Nephron (organoid): ENCODE data around the gene CFAP46.
"Not testable (repeated sequence)": the region's sequence is repeated elsewhere in the genome, so short reads cannot be mapped to it uniquely, and the experiment has no call there.

Experiments used
- H3K27ac Mint-ChIP-seq, 3 experiments: 2 replicates each; pipeline ENCODE4 v1.8.0; 2020; ENCODE audit warnings: mixed read lengths in 3 of 3, mild to moderate bottlenecking in 2 of 3, moderate library complexity in 1 of 3
- H3K27me3 Mint-ChIP-seq: 2 replicates; pipeline ENCODE4 v1.8.0; 2021; ENCODE audit warnings: low read depth, mild to moderate bottlenecking, moderate library complexity, mixed read lengths
- H3K36me3 Mint-ChIP-seq: 2 replicates; pipeline ENCODE4 v1.8.0; 2020; ENCODE audit warnings: low read depth, mixed read lengths
- H3K4me1 Mint-ChIP-seq: 2 replicates; pipeline ENCODE4 v1.8.0; 2020; ENCODE audit warnings: mixed read lengths
- H3K4me3 Mint-ChIP-seq, 3 experiments: 2 replicates each; pipeline ENCODE4 v1.8.0; 2020; ENCODE audit warnings: mild to moderate bottlenecking in 3 of 3, mixed read lengths in 3 of 3, moderate library complexity in 2 of 3
- H3K9me3 Mint-ChIP-seq: 2 replicates; pipeline ENCODE4 v1.8.0; 2020; ENCODE audit warnings: mixed read lengths
- CTCF ChIP-seq, 3 experiments: fragments of 200-600 bp; sonication (generic); IDR thresholded peaks; one replicate each; pipeline ENCODE4 v1.5.0; 2021; ENCODE audit warnings: antibody characterized with exemption in 3 of 3; ENCODE audit not compliant: unreplicated experiment in 3 of 3

CFAP46 gene

GRCh38 chr10:132934953-132935352, 7.4 kb downstream of the CFAP46 start:
- Mint-ChIP-seq H3K27me3 (peaks cover 1% of the 10 kb centered on the region), H3K4me1 (peaks cover 8% of the 10 kb centered on the region), H3K9me3 (no peaks in the 10 kb centered on the region), H3K4me3 (no peak overlapping the region), H3K36me3 (no peaks in the 10 kb centered on the region), H3K27ac (no peak overlapping the region)
- no peak for TF ChIP-seq CTCF (IDR thresholded peaks at IDR 0.05; ENCODE audit: unreplicated experiment in 3 of 3)

- H3K4me3 Mint-ChIP-seq, result no peak overlapping the region
- H3K27me3 Mint-ChIP-seq, result no peaks in the 10 kb centered on the region
- peaks cover 8% of the 10 kb centered on the region for H3K4me1 Mint-ChIP-seq
- H3K36me3 Mint-ChIP-seq, result no peaks in the 10 kb centered on the region
- no peak overlapping the region for H3K27ac Mint-ChIP-seq
- no peaks in the 10 kb centered on the region for H3K9me3 Mint-ChIP-seq
- TF ChIP-seq CTCF (IDR thresholded peaks at IDR 0.05; ENCODE audit: unreplicated experiment in 3 of 3), result no peak
These were observed 8.9 kb downstream of the CFAP46 start for GRCh38 chr10:132933308-132934042.

- Mint-ChIP-seq H3K4me1 (peaks cover 8% of the 10 kb centered on the region), H3K9me3 (no peaks in the 10 kb centered on the region), H3K36me3 (no peaks in the 10 kb centered on the region), H3K4me3 (no peak overlapping the region), H3K27ac (peak overlapping the region; percentile 70 to 88 (median 73)), H3K27me3 (no peaks in the 10 kb centered on the region)
- TF ChIP-seq CTCF (IDR thresholded peaks at IDR 0.05; ENCODE audit: unreplicated experiment in 3 of 3), result no peak
These were observed 9.7 kb downstream of the CFAP46 start for GRCh38 chr10:132932461-132933307.

- H3K9me3 Mint-ChIP-seq, H3K4me1 Mint-ChIP-seq, H3K36me3 Mint-ChIP-seq, H3K4me3 Mint-ChIP-seq, H3K27me3 Mint-ChIP-seq: not testable (repeated sequence)
- H3K27ac Mint-ChIP-seq, result peak overlapping the region; percentile 70 to 88 (median 73)
These were observed 10.8 kb downstream of the CFAP46 start for GRCh38 chr10:132931258-132932250.

- H3K4me3 Mint-ChIP-seq, H3K36me3 Mint-ChIP-seq, H3K9me3 Mint-ChIP-seq, H3K27me3 Mint-ChIP-seq, H3K27ac Mint-ChIP-seq: not testable (repeated sequence)
- peaks cover 13% of the 10 kb centered on the region for H3K4me1 Mint-ChIP-seq
These were observed 11.7 kb downstream of the CFAP46 start for GRCh38 chr10:132930701-132931100.

- no peak for TF ChIP-seq CTCF (IDR thresholded peaks at IDR 0.05; ENCODE audit: unreplicated experiment in 3 of 3)
These were observed 12.3 kb downstream of the CFAP46 start for GRCh38 chr10:132929953-132930548.

More at GRCh38 chr10:132929953-132930548, 12.3 kb downstream of the CFAP46 start:
- Mint-ChIP-seq H3K36me3 (no peaks in the 10 kb centered on the region), H3K27ac (peak overlapping the region; percentile 13 to 81 (median 51)), H3K9me3 (no peaks in the 10 kb centered on the region), H3K27me3 (no peaks in the 10 kb centered on the region), H3K4me1 (peaks cover 13% of the 10 kb centered on the region), H3K4me3 (peak overlapping the region in 1 of 3 experiments; percentile 27)
